GM18951 (cell line): ENCODE results near the gene EIF4EBP3.
"Not testable (repeated sequence)": the region's sequence is repeated elsewhere in the genome, so short reads cannot be mapped to it uniquely, and the experiment has no call there.

Experiments
- POLR2A ChIP-seq: IDR thresholded peaks from 4 replicates; pipeline ENCODE4 v1.6.1; 2011; ENCODE audit warnings: mild to moderate bottlenecking; ENCODE audit not compliant: insufficient read length, insufficient read depth; ENCODE audit errors: extremely low read depth
- in situ Hi-C: fragments of 300-500 bp; cut with MboI; formaldehyde crosslinking; loops from one replicate; pipeline ENCODE4 v1.12.0; 2022; ENCODE audit warnings: low sequenced_read_pairs, mixed read lengths, inconsistent platforms; ENCODE audit not compliant: unreplicated experiment

Gene EIF4EBP3

GRCh38 chr5:140575309-140575708 is 27.8 kb downstream of the EIF4EBP3 start:
- in situ Hi-C loops = no loop called here
- no peak for TF ChIP-seq POLR2A

- no peak for TF ChIP-seq POLR2A
- in situ Hi-C loops = no loop called here
Observed at GRCh38 chr5:140576776-140577201, 29.3 kb downstream of the EIF4EBP3 start.

GRCh38 chr5:140579188-140579747 is 31.8 kb downstream of the EIF4EBP3 start:
- in situ Hi-C loops = not testable (repeated sequence)

- TF ChIP-seq POLR2A = no peak
- in situ Hi-C loops = no loop called here
Observed at GRCh38 chr5:140587495-140587894, 40.0 kb downstream of the EIF4EBP3 start.

- in situ Hi-C loops = no loop called here
- no peak for TF ChIP-seq POLR2A
Observed at GRCh38 chr5:140588311-140589070, 41.0 kb downstream of the EIF4EBP3 start.

GRCh38 chr5:140590861-140591260 is 43.4 kb downstream of the EIF4EBP3 start:
- in situ Hi-C loops = no loop called here

GRCh38 chr5:140591747-140592372 is 44.4 kb downstream of the EIF4EBP3 start:
- no peak for TF ChIP-seq POLR2A
- in situ Hi-C loops = no loop called here

More at GRCh38 chr5:140590861-140591260, 43.4 kb downstream of the EIF4EBP3 start:
- TF ChIP-seq POLR2A = no peak

- in situ Hi-C loops = not testable (repeated sequence)
Observed at GRCh38 chr5:140593070-140593469, 45.6 kb downstream of the EIF4EBP3 start.

GRCh38 chr5:140594169-140594568 is 46.7 kb downstream of the EIF4EBP3 start:
- TF ChIP-seq POLR2A = no peak
- in situ Hi-C loops = no loop called here

GRCh38 chr5:140595538-140596300 is 48.3 kb downstream of the EIF4EBP3 start:
- TF ChIP-seq POLR2A = no peak
- in situ Hi-C loops = no loop called here

GRCh38 chr5:140596321-140596741 is 48.9 kb downstream of the EIF4EBP3 start:
- TF ChIP-seq POLR2A = no peak
- in situ Hi-C loops = no loop called here

GRCh38 chr5:140598836-140599235 is 51.4 kb downstream of the EIF4EBP3 start:
- in situ Hi-C loops = no loop called here
- TF ChIP-seq POLR2A = no peak
